Astrocyte (in vitro differentiated cells and primary cell): ENCODE measurements around the gene STK38.

Source experiments
- CTCF ChIP-seq: IDR thresholded peaks from 2 replicates; pipeline ENCODE4 v1.5.1; 2011; ENCODE audit warnings: low read depth, mild to moderate bottlenecking, inconsistent platforms, low read length, moderate library complexity; ENCODE audit not compliant: insufficient read depth
- EZH2 ChIP-seq: IDR thresholded peaks from 2 replicates; pipeline ENCODE4 v1.6.1; 2012; ENCODE audit warnings: mild to moderate bottlenecking, low read length, inconsistent platforms; ENCODE audit not compliant: insufficient read depth

GRCh38 chr6:36526066-36526465 is 21.2 kb downstream of the STK38 start:
- no peak for TF ChIP-seq EZH2
- TF ChIP-seq CTCF: no peak
